ENCODE results near the gene SYMPK. TPM values are rescaled to one million over a fixed set of nuclear protein-coding genes. Genes with fewer than 3 reads are reported as not detected.

Gene SYMPK
- total RNA-seq, 1 donor from 2014 or later = 23.5 TPM

- Histone ChIP-seq H3K9me3 (ENCODE audit: control insufficient read depth in 3 of 3, low read length in 3 of 3) (no peaks in the 10 kb centered on the region), H3K27me3 (ENCODE audit: control insufficient read depth in 3 of 3, insufficient read depth in 3 of 3, low read length in 3 of 3) (no peaks in the 10 kb centered on the region), H3K36me3 (ENCODE audit: control insufficient read depth in 3 of 3, insufficient read depth in 3 of 3, low read length in 3 of 3) (peaks cover 80 to 94% (median 81%) of the 10 kb centered on the region in 3 donors), H3K9ac (ENCODE audit: low read depth in 1 of 3, low read length in 3 of 3) (no peak overlapping the region), H3K4me3 (ENCODE audit: low read length in 3 of 3) (no peak overlapping the region), H3K4me1 (ENCODE audit: control insufficient read depth in 3 of 3, insufficient read depth in 3 of 3, low read length in 3 of 3) (peaks cover 0 to 8% (median 6%) of the 10 kb centered on the region in 3 donors), H3K27ac (ENCODE audit: low read depth, low read length) (no peak overlapping the region)
Measured at GRCh38 chr19:45827459-45828093, 35.4 kb downstream of the SYMPK start.

- no peaks in the 10 kb centered on the region for H3K9me3 ChIP-seq (ENCODE audit: control insufficient read depth in 3 of 3, low read length in 3 of 3)
- H3K36me3 ChIP-seq (ENCODE audit: control insufficient read depth in 3 of 3, insufficient read depth in 3 of 3, low read length in 3 of 3) = peaks cover 75 to 89% (median 81%) of the 10 kb centered on the region in 3 donors
- no peak overlapping the region for H3K9ac ChIP-seq (ENCODE audit: low read depth in 1 of 3, low read length in 3 of 3)
- peaks cover 0 to 8% (median 6%) of the 10 kb centered on the region in 3 donors for H3K4me1 ChIP-seq (ENCODE audit: control insufficient read depth in 3 of 3, insufficient read depth in 3 of 3, low read length in 3 of 3)
- H3K27me3 ChIP-seq (ENCODE audit: control insufficient read depth in 3 of 3, insufficient read depth in 3 of 3, low read length in 3 of 3) = no peaks in the 10 kb centered on the region
- H3K27ac ChIP-seq (ENCODE audit: low read depth, low read length) = no peak overlapping the region
- H3K4me3 ChIP-seq (ENCODE audit: low read length in 3 of 3) = no peak overlapping the region
Measured at GRCh38 chr19:45826934-45827333, 36.0 kb downstream of the SYMPK start.

- peaks cover 0 to 8% (median 6%) of the 10 kb centered on the region in 3 donors for H3K4me1 ChIP-seq (ENCODE audit: control insufficient read depth in 3 of 3, insufficient read depth in 3 of 3, low read length in 3 of 3)
- H3K27ac ChIP-seq (ENCODE audit: low read depth, low read length) = no peak overlapping the region
- no peak overlapping the region for H3K9ac ChIP-seq (ENCODE audit: low read depth in 1 of 3, low read length in 3 of 3)
- no peak overlapping the region for H3K4me3 ChIP-seq (ENCODE audit: low read length in 3 of 3)
- no peaks in the 10 kb centered on the region for H3K27me3 ChIP-seq (ENCODE audit: control insufficient read depth in 3 of 3, insufficient read depth in 3 of 3, low read length in 3 of 3)
- no peaks in the 10 kb centered on the region for H3K9me3 ChIP-seq (ENCODE audit: control insufficient read depth in 3 of 3, low read length in 3 of 3)
- peaks cover 72 to 87% (median 79%) of the 10 kb centered on the region in 3 donors for H3K36me3 ChIP-seq (ENCODE audit: control insufficient read depth in 3 of 3, insufficient read depth in 3 of 3, low read length in 3 of 3)
Measured at GRCh38 chr19:45825917-45826893, 36.7 kb downstream of the SYMPK start.

- H3K27me3 ChIP-seq (ENCODE audit: control insufficient read depth in 3 of 3, insufficient read depth in 3 of 3, low read length in 3 of 3) = no peaks in the 10 kb centered on the region
- peaks cover 0 to 8% (median 6%) of the 10 kb centered on the region in 3 donors for H3K4me1 ChIP-seq (ENCODE audit: control insufficient read depth in 3 of 3, insufficient read depth in 3 of 3, low read length in 3 of 3)
- H3K9me3 ChIP-seq (ENCODE audit: control insufficient read depth in 3 of 3, low read length in 3 of 3) = no peaks in the 10 kb centered on the region
- H3K9ac ChIP-seq (ENCODE audit: low read depth in 1 of 3, low read length in 3 of 3) = no peak overlapping the region
- no peak overlapping the region for H3K27ac ChIP-seq (ENCODE audit: low read depth, low read length)
- no peak overlapping the region for H3K4me3 ChIP-seq (ENCODE audit: low read length in 3 of 3)
- H3K36me3 ChIP-seq (ENCODE audit: control insufficient read depth in 3 of 3, insufficient read depth in 3 of 3, low read length in 3 of 3) = peaks cover 73 to 89% (median 79%) of the 10 kb centered on the region in 3 donors
Measured at GRCh38 chr19:45825263-45825605, 37.7 kb downstream of the SYMPK start.

GRCh38 chr19:45824531-45825262 is 38.2 kb downstream of the SYMPK start:
- peaks cover 0 to 8% (median 6%) of the 10 kb centered on the region in 3 donors for H3K4me1 ChIP-seq (ENCODE audit: control insufficient read depth in 3 of 3, insufficient read depth in 3 of 3, low read length in 3 of 3)
- peak overlapping the region in 1 of 3 donors; percentile 47 for H3K9ac ChIP-seq (ENCODE audit: low read depth in 1 of 3, low read length in 3 of 3)
- no peak overlapping the region for H3K27ac ChIP-seq (ENCODE audit: low read depth, low read length)
- peaks cover 73 to 89% (median 73%) of the 10 kb centered on the region in 3 donors for H3K36me3 ChIP-seq (ENCODE audit: control insufficient read depth in 3 of 3, insufficient read depth in 3 of 3, low read length in 3 of 3)
- H3K9me3 ChIP-seq (ENCODE audit: control insufficient read depth in 3 of 3, low read length in 3 of 3) = no peaks in the 10 kb centered on the region
- H3K4me3 ChIP-seq (ENCODE audit: low read length in 3 of 3) = no peak overlapping the region
- H3K27me3 ChIP-seq (ENCODE audit: control insufficient read depth in 3 of 3, insufficient read depth in 3 of 3, low read length in 3 of 3) = no peaks in the 10 kb centered on the region

GRCh38 chr19:45824041-45824471 is 38.9 kb downstream of the SYMPK start:
- Histone ChIP-seq H3K4me3 (ENCODE audit: low read length in 3 of 3) (no peak overlapping the region), H3K4me1 (ENCODE audit: control insufficient read depth in 3 of 3, insufficient read depth in 3 of 3, low read length in 3 of 3) (peaks cover 0 to 8% (median 6%) of the 10 kb centered on the region in 3 donors), H3K9ac (ENCODE audit: low read depth in 1 of 3, low read length in 3 of 3) (peak overlapping the region in 2 of 3 donors; percentile 12 to 47), H3K36me3 (ENCODE audit: control insufficient read depth in 3 of 3, insufficient read depth in 3 of 3, low read length in 3 of 3) (peaks cover 69 to 88% (median 71%) of the 10 kb centered on the region in 3 donors), H3K27me3 (ENCODE audit: control insufficient read depth in 3 of 3, insufficient read depth in 3 of 3, low read length in 3 of 3) (no peaks in the 10 kb centered on the region), H3K27ac (ENCODE audit: low read depth, low read length) (no peak overlapping the region), H3K9me3 (ENCODE audit: control insufficient read depth in 3 of 3, low read length in 3 of 3) (no peaks in the 10 kb centered on the region)

- H3K4me1 ChIP-seq (ENCODE audit: control insufficient read depth in 3 of 3, insufficient read depth in 3 of 3, low read length in 3 of 3) = peaks cover 0 to 8% (median 6%) of the 10 kb centered on the region in 3 donors
- H3K27ac ChIP-seq (ENCODE audit: low read depth, low read length) = no peak overlapping the region
- H3K9me3 ChIP-seq (ENCODE audit: control insufficient read depth in 3 of 3, low read length in 3 of 3) = no peaks in the 10 kb centered on the region
- H3K27me3 ChIP-seq (ENCODE audit: control insufficient read depth in 3 of 3, insufficient read depth in 3 of 3, low read length in 3 of 3) = no peaks in the 10 kb centered on the region
- H3K9ac ChIP-seq (ENCODE audit: low read depth in 1 of 3, low read length in 3 of 3) = no peak overlapping the region
- H3K4me3 ChIP-seq (ENCODE audit: low read length in 3 of 3) = no peak overlapping the region
- peaks cover 60 to 80% (median 63%) of the 10 kb centered on the region in 3 donors for H3K36me3 ChIP-seq (ENCODE audit: control insufficient read depth in 3 of 3, insufficient read depth in 3 of 3, low read length in 3 of 3)
Measured at GRCh38 chr19:45823182-45823581, 39.8 kb downstream of the SYMPK start.

GRCh38 chr19:45822716-45823115 is 40.2 kb downstream of the SYMPK start:
- Histone ChIP-seq H3K27me3 (ENCODE audit: control insufficient read depth in 3 of 3, insufficient read depth in 3 of 3, low read length in 3 of 3) (no peaks in the 10 kb centered on the region), H3K4me3 (ENCODE audit: low read length in 3 of 3) (no peak overlapping the region), H3K4me1 (ENCODE audit: control insufficient read depth in 3 of 3, insufficient read depth in 3 of 3, low read length in 3 of 3) (peaks cover 0 to 8% (median 6%) of the 10 kb centered on the region in 3 donors), H3K9me3 (ENCODE audit: control insufficient read depth in 3 of 3, low read length in 3 of 3) (no peaks in the 10 kb centered on the region), H3K36me3 (ENCODE audit: control insufficient read depth in 3 of 3, insufficient read depth in 3 of 3, low read length in 3 of 3) (peaks cover 57 to 75% (median 59%) of the 10 kb centered on the region in 3 donors), H3K27ac (ENCODE audit: low read depth, low read length) (no peak overlapping the region), H3K9ac (ENCODE audit: low read depth in 1 of 3, low read length in 3 of 3) (no peak overlapping the region)

GRCh38 chr19:45821570-45821969 is 41.4 kb downstream of the SYMPK start:
- Histone ChIP-seq H3K4me1 (ENCODE audit: control insufficient read depth in 3 of 3, insufficient read depth in 3 of 3, low read length in 3 of 3) (peaks cover 0 to 10% (median 8%) of the 10 kb centered on the region in 3 donors), H3K36me3 (ENCODE audit: control insufficient read depth in 3 of 3, insufficient read depth in 3 of 3, low read length in 3 of 3) (peaks cover 47 to 64% (median 51%) of the 10 kb centered on the region in 3 donors), H3K9ac (ENCODE audit: low read depth in 1 of 3, low read length in 3 of 3) (no peak overlapping the region), H3K27ac (ENCODE audit: low read depth, low read length) (no peak overlapping the region), H3K27me3 (ENCODE audit: control insufficient read depth in 3 of 3, insufficient read depth in 3 of 3, low read length in 3 of 3) (no peaks in the 10 kb centered on the region), H3K9me3 (ENCODE audit: control insufficient read depth in 3 of 3, low read length in 3 of 3) (no peaks in the 10 kb centered on the region), H3K4me3 (ENCODE audit: low read length in 3 of 3) (no peak overlapping the region)

Data from skeletal muscle tissue (tissue), 4 donors.